Uterus (tissue), 4 donors: Measurements from ENCODE around the gene RSPH1. TPM values are rescaled to one million over a fixed set of nuclear protein-coding genes. Genes with fewer than 3 reads are reported as not detected.

Experiments used
- DNase-seq, 2 donors: peaks; one replicate each; pipeline ENCODE4 v3.0.0-alpha.2; 2019 to 2020
- H3K27ac ChIP-seq, 2 donors: fragments of 200-600 bp; sonication (generic); 1 replicate in 1 of 2; 2 replicates in 1 of 2; pipeline ENCODE4 v1.5.1; 2016 to 2018
- H3K27me3 ChIP-seq, 2 donors: fragments of 200-600 bp; sonication (generic); one replicate each; pipeline ENCODE4 v1.5.1; 2018 to 2019; ENCODE audit warnings: control low read depth in 1 of 2
- H3K36me3 ChIP-seq, 2 donors: fragments of 200-600 bp; sonication (generic); one replicate each; pipeline ENCODE4 v1.5.1; 2019; ENCODE audit warnings: control low read depth in 1 of 2
- H3K4me1 ChIP-seq, 2 donors: fragments of 200-600 bp; sonication (generic); one replicate each; pipeline ENCODE4 v1.5.1; 2018 to 2019; ENCODE audit warnings: control low read depth in 1 of 2
- H3K4me3 ChIP-seq, 2 donors: fragments of 200-600 bp; sonication (generic); 1 replicate in 1 of 2; 2 replicates in 1 of 2; pipeline ENCODE4 v1.5.1; 2018 to 2019; ENCODE audit warnings: mild to moderate bottlenecking in 1 of 2
- H3K9me3 ChIP-seq, 2 donors: fragments of 200-600 bp; sonication (generic); one replicate each; pipeline ENCODE4 v1.5.1; 2019; ENCODE audit warnings: control low read depth in 1 of 2
- CTCF ChIP-seq, 4 experiments: fragments of 200-600 bp in 2 of 4; fragments of 450-650 bp in 2 of 4; sonication (generic) in 2 of 4; IDR thresholded peaks; one replicate each; pipeline ENCODE4 v1.5.1; 2016 to 2019; ENCODE audit warnings: antibody characterized with exemption in 4 of 4, mild to moderate bottlenecking in 2 of 4, moderate library complexity in 1 of 4
- POLR2A ChIP-seq, 2 donors: fragments of 450-650 bp; IDR thresholded peaks; one replicate each; pipeline ENCODE4 v1.6.1; 2016; ENCODE audit warnings: antibody characterized with exemption in 2 of 2, mild to moderate bottlenecking in 1 of 2, moderate library complexity in 1 of 2
- intact Hi-C: fragments of 100-400 bp; cut with DNase I; formaldehyde crosslinking; loops from one replicate; pipeline ENCODE4 v1.15.1; 2023; ENCODE audit warnings: low total_unique reads
- total RNA-seq, 4 donors: library from RNA; depleted of rRNA in 3 of 4; stranded (reverse); fragments of >200 nt in 3 of 4; gene quantifications; one replicate each; pipeline versions ENCODE4 v1.1.0 to v1.2.4, GENCODE V29; 2014 to 2023
- donor health status: DM: yes; HTN: yes; CAD: no.

RSPH1 gene
- total RNA-seq, 4 donors from 2014 or later: 1.7 to 3.4 TPM; not detected in 2

GRCh38 chr21:42435833-42436232 lies 60.2 kb downstream of the RSPH1 start:
- TF ChIP-seq POLR2A (IDR thresholded peaks at IDR 0.05) (no peak), CTCF (IDR thresholded peaks at IDR 0.05) (no peak)
- H3K9me3 ChIP-seq: peaks cover 0 to 3% of the 10 kb centered on the region in 2 donors
- no peaks in the 10 kb centered on the region for H3K36me3 ChIP-seq
- H3K27ac ChIP-seq: no peak overlapping the region
- no peaks in the 10 kb centered on the region for H3K27me3 ChIP-seq
- intact Hi-C loops: no loop called here
- no peak overlapping the region for H3K4me3 ChIP-seq
- DNase-seq: no peak
- H3K4me1 ChIP-seq: no peaks in the 10 kb centered on the region

- no peak overlapping the region for H3K27ac ChIP-seq
- H3K27me3 ChIP-seq: no peaks in the 10 kb centered on the region
- no peaks in the 10 kb centered on the region for H3K4me1 ChIP-seq
- H3K9me3 ChIP-seq: peaks cover 0 to 3% of the 10 kb centered on the region in 2 donors
- intact Hi-C loops: no loop called here
- TF ChIP-seq POLR2A (IDR thresholded peaks at IDR 0.05) (no peak), CTCF (IDR thresholded peaks at IDR 0.05) (no peak)
- DNase-seq: no peak
- no peak overlapping the region for H3K4me3 ChIP-seq
- H3K36me3 ChIP-seq: no peaks in the 10 kb centered on the region
Measured at GRCh38 chr21:42435401-42435800, 60.6 kb downstream of the RSPH1 start.

GRCh38 chr21:42434884-42435283 lies 61.1 kb downstream of the RSPH1 start:
- peaks cover 0 to 3% of the 10 kb centered on the region in 2 donors for H3K9me3 ChIP-seq
- no peak for TF ChIP-seq POLR2A (IDR thresholded peaks at IDR 0.05)
- TF ChIP-seq CTCF (IDR thresholded peaks at IDR 0.05): no peak
- H3K4me1 ChIP-seq: no peaks in the 10 kb centered on the region
- no peaks in the 10 kb centered on the region for H3K27me3 ChIP-seq
- H3K4me3 ChIP-seq: no peak overlapping the region
- no peaks in the 10 kb centered on the region for H3K36me3 ChIP-seq
- no peak for DNase-seq
- intact Hi-C loops: no loop called here
- H3K27ac ChIP-seq: no peak overlapping the region

GRCh38 chr21:42433946-42434551 lies 62.0 kb downstream of the RSPH1 start:
- no peaks in the 10 kb centered on the region for H3K4me1 ChIP-seq
- H3K36me3 ChIP-seq: no peaks in the 10 kb centered on the region
- peaks cover 0 to 3% of the 10 kb centered on the region in 2 donors for H3K9me3 ChIP-seq
- no peaks in the 10 kb centered on the region for H3K27me3 ChIP-seq
- DNase-seq: no peak
- H3K4me3 ChIP-seq: no peak overlapping the region
- TF ChIP-seq POLR2A (IDR thresholded peaks at IDR 0.05): no peak
- TF ChIP-seq CTCF (IDR thresholded peaks at IDR 0.05): no peak
- intact Hi-C loops: no loop called here
- H3K27ac ChIP-seq: no peak overlapping the region

GRCh38 chr21:42432695-42433094 lies 63.3 kb downstream of the RSPH1 start:
- Histone ChIP-seq H3K4me1 (no peaks in the 10 kb centered on the region), H3K36me3 (no peaks in the 10 kb centered on the region), H3K27ac (no peak overlapping the region), H3K27me3 (no peaks in the 10 kb centered on the region), H3K9me3 (peaks cover 0 to 3% of the 10 kb centered on the region in 2 donors), H3K4me3 (no peak overlapping the region)
- TF ChIP-seq CTCF (IDR thresholded peaks at IDR 0.05) (no peak), POLR2A (IDR thresholded peaks at IDR 0.05) (no peak)
- DNase-seq: no peak
- intact Hi-C loops: no loop called here
